PC-9 (cell line): ENCODE results near the gene SV2C. TPM values are rescaled to one million over a fixed set of nuclear protein-coding genes. Genes with fewer than 3 reads are reported as not detected.

Experiments
- BruUV-seq: library from RNA; stranded (reverse); fragments of 400-500 nt; replicated peaks from 2 replicates; lab custom pipeline; 2021; lab: Mats Ljungman, UMichigan
- CTCF ChIA-PET: fragments of 300-600 bp; sonication (Branson Sonifier 250); formaldehyde crosslinking; loops from one replicate; lab custom pipeline; 2022; ENCODE audit warnings: antibody characterized with exemption; lab: Charles Lee
- POLR2A ChIA-PET: fragments of 300-600 bp; sonication (Branson Sonifier 250); formaldehyde crosslinking; loops from one replicate; lab custom pipeline; 2022; ENCODE audit warnings: antibody characterized with exemption; ENCODE audit not compliant: unreplicated experiment; lab: Charles Lee
- DNase-seq, 2 experiments: peaks; one replicate each; pipeline versions ENCODE4 v3.0.0 to v3.0.0-alpha.2; 2015 to 2022; ENCODE audit warnings: mixed read lengths in 1 of 2
- H2AFZ ChIP-seq: fragments of 200-600 bp; sonication (generic); 2 replicates; pipeline ENCODE4 v1.8.1; 2017; ENCODE audit warnings: antibody characterized with exemption
- H3F3A ChIP-seq: fragments of 200-600 bp; sonication (generic); 2 replicates; pipeline ENCODE4 v1.8.1; 2017; ENCODE audit warnings: antibody characterized with exemption, mild to moderate bottlenecking, low read depth; ENCODE audit not compliant: insufficient read depth
- H3K27ac ChIP-seq: fragments of 200-600 bp; sonication (generic); 2 replicates; pipeline ENCODE4 v1.6.1; 2016; ENCODE audit warnings: mixed run types
- H3K27me3 ChIP-seq: fragments of 200-600 bp; sonication (generic); 2 replicates; pipeline ENCODE4 v1.6.1; 2016; ENCODE audit warnings: low read depth, mixed run types; ENCODE audit not compliant: insufficient read depth
- H3K36me3 ChIP-seq: fragments of 200-600 bp; sonication (generic); 2 replicates; pipeline ENCODE4 v1.6.1; 2016; ENCODE audit warnings: low read depth, mixed run types
- H3K4me1 ChIP-seq: fragments of 200-600 bp; sonication (generic); replicated peaks from 2 replicates; pipeline ENCODE4 v1.6.1; 2016; ENCODE audit warnings: mixed run types; ENCODE audit not compliant: insufficient read depth
- H3K4me2 ChIP-seq: fragments of 200-600 bp; sonication (generic); 2 replicates; pipeline ENCODE4 v1.6.1; 2017; ENCODE audit warnings: mixed run types
- H3K4me3 ChIP-seq: fragments of 200-600 bp; sonication (generic); 2 replicates; pipeline ENCODE4 v1.6.1; 2016; ENCODE audit warnings: mixed run types
- H3K79me2 ChIP-seq: fragments of 200-600 bp; sonication (generic); 2 replicates; pipeline ENCODE4 v1.6.1; 2017; ENCODE audit warnings: low read depth, mixed run types
- H3K9me2 ChIP-seq: fragments of 200-600 bp; sonication (generic); 2 replicates; pipeline ENCODE4 v1.8.1; 2017; ENCODE audit warnings: mild to moderate bottlenecking; ENCODE audit not compliant: insufficient read depth
- H3K9me3 ChIP-seq: fragments of 200-600 bp; sonication (generic); 2 replicates; pipeline ENCODE4 v1.8.1; 2016; ENCODE audit warnings: low read depth; ENCODE audit not compliant: insufficient read depth
- H4K20me1 ChIP-seq: fragments of 200-600 bp; sonication (generic); 2 replicates; pipeline ENCODE4 v1.8.1; 2017; ENCODE audit not compliant: insufficient read depth
- EZH2 ChIP-seq: fragments of 200-600 bp; sonication (generic); IDR thresholded peaks from 2 replicates; pipeline ENCODE4 v1.8.0; 2017; ENCODE audit warnings: antibody characterized with exemption, low read depth
- intact Hi-C: fragments of 100-400 bp; cut with micrococcal nuclease; formaldehyde crosslinking; loops from one replicate; pipeline ENCODE4 v1.10.0; 2022; ENCODE audit not compliant: unreplicated experiment
- total RNA-seq: library from RNA; stranded (reverse); gene quantifications from 2 replicates; pipeline ENCODE4 v1.2.3, GENCODE V29; 2021
- TF ChIP-seq, protein P1 (sequence below): fragments of 200-600 bp; sonication (generic); conservative IDR thresholded peaks from 2 replicates; pipeline ENCODE4 v1.6.1; 2017; ENCODE audit warnings: mixed run types, antibody characterized with exemption, mild to moderate bottlenecking, moderate library complexity

The SV2C gene
- total RNA-seq, 1 experiment from 2014 or later = not detected

DNA sequence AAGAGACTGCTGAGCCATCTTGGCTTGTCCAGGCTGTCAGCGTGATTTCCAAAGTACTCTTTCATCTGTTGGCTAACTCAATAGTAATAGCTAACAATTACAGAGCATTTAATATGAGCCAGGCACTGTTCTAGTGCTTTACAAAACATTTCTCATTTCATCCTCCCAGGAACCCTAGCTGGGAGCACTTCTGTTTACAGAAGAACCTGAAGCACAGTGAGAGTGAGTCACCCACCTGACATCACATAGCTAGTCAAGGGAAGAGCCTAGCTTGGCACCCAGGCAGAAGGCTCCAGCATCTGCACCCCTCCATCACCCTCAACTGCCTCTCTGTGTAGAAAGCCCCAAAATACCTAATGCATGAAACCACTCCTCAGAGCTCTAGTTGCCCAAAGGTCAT, 262.4 kb downstream of the SV2C start:
- BruUV-seq = no TSS peak
- no peaks in the 10 kb centered on the region for H3K4me1 ChIP-seq
- no peaks in the 10 kb centered on the region for H4K20me1 ChIP-seq
- POLR2A ChIA-PET = interaction anchor here (0.7 kb wide), 1 partner anchor 974 kb away, joined by 3 read pairs; no protein-coding TSS in a partner anchor
- H3K4me2 ChIP-seq = no peak overlapping the region
- no peak overlapping the region for H3K27ac ChIP-seq
- no peak overlapping the region for H3K4me3 ChIP-seq
- no peaks in the 10 kb centered on the region for H3K9me3 ChIP-seq
- intact Hi-C loops = no loop called here
- no peaks in the 10 kb centered on the region for H3F3A ChIP-seq
- no peaks in the 10 kb centered on the region for H3K27me3 ChIP-seq
- H3K79me2 ChIP-seq = no peaks in the 10 kb centered on the region
- DNase-seq = no peak
- CTCF ChIA-PET = no interaction called here
- no peaks in the 10 kb centered on the region for H3K9me2 ChIP-seq
- H3K36me3 ChIP-seq = no peaks in the 10 kb centered on the region
- no peak overlapping the region for H2AFZ ChIP-seq
- TF ChIP-seq EZH2 = no peak
- TF ChIP-seq, protein P1, sequence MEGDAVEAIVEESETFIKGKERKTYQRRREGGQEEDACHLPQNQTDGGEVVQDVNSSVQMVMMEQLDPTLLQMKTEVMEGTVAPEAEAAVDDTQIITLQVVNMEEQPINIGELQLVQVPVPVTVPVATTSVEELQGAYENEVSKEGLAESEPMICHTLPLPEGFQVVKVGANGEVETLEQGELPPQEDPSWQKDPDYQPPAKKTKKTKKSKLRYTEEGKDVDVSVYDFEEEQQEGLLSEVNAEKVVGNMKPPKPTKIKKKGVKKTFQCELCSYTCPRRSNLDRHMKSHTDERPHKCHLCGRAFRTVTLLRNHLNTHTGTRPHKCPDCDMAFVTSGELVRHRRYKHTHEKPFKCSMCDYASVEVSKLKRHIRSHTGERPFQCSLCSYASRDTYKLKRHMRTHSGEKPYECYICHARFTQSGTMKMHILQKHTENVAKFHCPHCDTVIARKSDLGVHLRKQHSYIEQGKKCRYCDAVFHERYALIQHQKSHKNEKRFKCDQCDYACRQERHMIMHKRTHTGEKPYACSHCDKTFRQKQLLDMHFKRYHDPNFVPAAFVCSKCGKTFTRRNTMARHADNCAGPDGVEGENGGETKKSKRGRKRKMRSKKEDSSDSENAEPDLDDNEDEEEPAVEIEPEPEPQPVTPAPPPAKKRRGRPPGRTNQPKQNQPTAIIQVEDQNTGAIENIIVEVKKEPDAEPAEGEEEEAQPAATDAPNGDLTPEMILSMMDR = no peak

DNA sequence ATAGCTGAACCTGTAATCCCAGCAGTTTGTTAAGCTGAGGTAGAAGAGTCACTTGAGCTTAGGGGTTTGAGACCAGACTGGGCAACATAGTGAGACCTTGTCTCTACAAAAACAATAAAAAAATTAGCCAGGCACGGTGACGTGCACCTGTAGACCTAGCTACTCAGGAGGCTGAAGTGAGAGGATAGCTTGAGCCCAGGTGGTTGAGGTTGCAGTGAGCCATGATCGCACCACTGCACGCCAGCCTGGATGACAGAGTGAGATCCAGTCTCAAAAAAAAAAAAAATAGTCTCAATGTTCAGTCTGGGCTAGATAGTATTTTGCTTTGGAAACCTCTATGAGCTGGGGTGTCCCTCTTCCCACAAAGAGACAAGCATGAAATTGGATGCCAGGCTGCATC, 268.0 kb downstream of the SV2C start:
- Histone ChIP-seq H3K4me3 (no peak overlapping the region), H3K79me2 (no peaks in the 10 kb centered on the region), H2AFZ (no peak overlapping the region), H3K4me2 (no peak overlapping the region), H3K27me3 (no peaks in the 10 kb centered on the region), H3K9me2 (no peaks in the 10 kb centered on the region), H3K27ac (no peak overlapping the region), H3F3A (no peaks in the 10 kb centered on the region), H4K20me1 (no peaks in the 10 kb centered on the region), H3K36me3 (no peaks in the 10 kb centered on the region), H3K4me1 (no peaks in the 10 kb centered on the region), H3K9me3 (no peaks in the 10 kb centered on the region)
- TF ChIP-seq, protein P1 = no peak
- no peak for TF ChIP-seq EZH2
- ChIA-PET POLR2A (no interaction called here), CTCF (no interaction called here)
- intact Hi-C loops = no loop called here
- DNase-seq = no peak
- BruUV-seq = no TSS peak

DNA sequence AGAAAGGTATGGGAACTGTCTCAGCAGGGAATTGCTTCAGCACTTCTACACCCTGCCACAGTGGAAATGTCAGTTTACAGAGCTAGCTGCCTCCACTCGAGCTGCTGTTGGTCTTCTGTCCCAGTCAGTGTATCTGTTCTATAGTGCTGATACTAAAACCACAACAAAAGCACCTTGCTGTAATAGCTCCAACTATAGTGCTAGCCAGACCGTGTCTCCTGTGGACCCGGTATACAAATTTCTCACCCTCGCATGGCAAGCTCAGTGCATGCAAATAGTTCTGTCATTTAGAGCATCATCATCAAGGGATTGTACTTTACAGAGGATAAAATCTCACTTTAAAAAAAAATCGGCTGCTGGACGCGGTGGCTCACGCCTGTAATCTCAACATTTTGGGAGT, 268.4 kb downstream of the SV2C start:
- POLR2A ChIA-PET = no interaction called here
- H3K36me3 ChIP-seq = no peaks in the 10 kb centered on the region
- H3K27ac ChIP-seq = no peak overlapping the region
- no peak overlapping the region for H3K4me2 ChIP-seq
- no peaks in the 10 kb centered on the region for H3K27me3 ChIP-seq
- H2AFZ ChIP-seq = no peak overlapping the region
- H3F3A ChIP-seq = no peaks in the 10 kb centered on the region
- BruUV-seq = no TSS peak
- no peaks in the 10 kb centered on the region for H3K9me3 ChIP-seq
- DNase-seq = no peak
- no peaks in the 10 kb centered on the region for H3K79me2 ChIP-seq
- intact Hi-C loops = no loop called here
- H3K9me2 ChIP-seq = no peaks in the 10 kb centered on the region
- H3K4me1 ChIP-seq = no peaks in the 10 kb centered on the region
- no peaks in the 10 kb centered on the region for H4K20me1 ChIP-seq
- TF ChIP-seq, protein P1 = no peak
- TF ChIP-seq EZH2 = no peak
- no peak overlapping the region for H3K4me3 ChIP-seq
- CTCF ChIA-PET = no interaction called here
